ENCODE data around the gene NPIPA8.
"Not testable (repeated sequence)": the region's sequence is repeated elsewhere in the genome, so short reads cannot be mapped to it uniquely, and the experiment has no call there.

NPIPA8 gene

DNA sequence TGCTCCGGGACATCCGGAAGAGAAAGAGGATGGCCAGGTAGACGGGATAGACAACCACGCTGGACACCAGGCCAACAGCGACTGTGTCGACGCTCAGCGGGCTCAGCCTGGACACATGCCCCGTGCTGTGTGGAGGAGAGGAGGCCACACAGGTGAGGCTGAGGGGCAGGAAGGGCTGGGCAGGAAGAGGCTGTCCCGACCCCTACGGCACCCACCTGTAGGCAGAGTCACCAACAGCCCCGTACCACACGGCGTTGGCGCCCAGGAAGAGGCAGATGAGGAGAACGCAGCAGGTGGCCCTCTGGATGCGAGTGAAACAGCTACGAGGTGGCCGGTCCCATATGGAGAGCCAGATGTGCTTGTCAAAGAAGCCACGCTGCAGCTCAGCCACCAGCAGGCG, at the start of gene NPIPA8:
TSS of gene NPIPA8 (minus strand) at position 101 of the 400 bp plus-strand sequence. CDS start 4,074 bp downstream, outside the sequence.
- DNase-seq (ENCODE audit: low read depth) = not testable (repeated sequence)

DNA sequence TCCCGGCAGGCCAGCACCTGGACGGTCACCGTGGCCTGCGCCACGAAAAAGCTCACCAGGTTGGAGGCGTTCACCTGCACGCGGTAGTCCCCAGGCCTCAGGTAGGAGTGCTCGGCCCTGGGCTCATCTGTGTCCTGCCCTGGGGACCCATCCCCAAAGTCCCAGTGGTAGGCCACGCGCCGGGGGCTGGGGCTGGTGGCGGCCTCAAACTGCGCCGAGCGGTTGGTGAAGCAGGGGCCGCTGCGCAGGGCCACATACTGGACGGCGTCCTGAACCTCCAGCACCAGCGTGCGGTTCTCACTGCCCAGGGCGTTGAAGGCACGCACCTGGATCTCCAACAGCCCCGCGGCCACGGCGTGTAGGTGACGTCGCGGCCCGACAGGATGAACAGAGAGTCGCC, 48.7 kb upstream of the NPIPA8 start:
- DNase-seq (ENCODE audit: low read depth) = not testable (repeated sequence)

DNA sequence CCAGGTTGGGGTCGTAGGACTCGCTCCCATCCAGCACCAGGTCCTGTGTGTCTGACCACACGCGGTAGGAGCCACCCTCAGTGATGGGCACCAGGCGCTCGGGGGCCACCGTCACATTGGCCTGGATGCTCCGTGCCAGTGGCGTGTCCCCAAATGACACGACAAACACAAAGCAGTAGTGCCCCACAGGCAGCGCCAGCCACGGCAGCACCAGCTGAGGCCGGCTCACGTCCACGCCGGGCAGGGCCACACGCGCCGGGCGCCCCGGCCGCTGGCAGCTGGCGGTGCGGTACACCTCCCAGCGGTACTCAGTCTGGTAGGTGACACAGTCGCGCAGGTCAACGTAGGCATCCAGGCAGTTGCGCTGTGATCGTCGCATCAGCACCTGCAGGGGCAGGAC, 48.3 kb upstream of the NPIPA8 start:
- not testable (repeated sequence) for DNase-seq (ENCODE audit: low read depth)

DNA sequence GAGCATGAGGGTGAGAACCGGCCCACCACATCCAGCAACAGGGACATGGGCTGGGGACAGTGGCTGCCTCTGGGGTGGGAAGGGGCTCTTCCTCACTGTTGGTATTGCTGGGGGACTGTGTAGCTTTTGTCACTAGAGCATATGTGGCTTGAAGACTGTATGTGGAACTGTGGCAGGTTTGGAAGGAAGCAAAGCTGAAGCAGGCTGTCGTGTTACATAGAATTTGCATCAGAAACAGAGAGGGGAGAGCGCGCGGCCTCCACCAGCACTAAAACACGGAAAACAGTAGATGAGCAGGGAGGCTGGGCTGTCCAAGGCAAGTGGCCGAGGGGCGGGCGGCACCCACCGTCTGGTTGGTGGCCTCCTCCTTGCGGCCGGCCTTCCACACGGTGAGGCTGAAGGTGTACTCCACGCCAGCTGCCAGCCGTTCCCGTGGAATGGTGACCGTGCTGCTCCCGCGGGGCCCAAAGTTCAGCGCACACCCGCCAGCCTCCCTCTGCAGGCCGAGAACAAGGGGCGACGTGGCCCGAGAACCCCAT, 47.6 kb upstream of the NPIPA8 start:
- DNase-seq (ENCODE audit: low read depth) = not testable (repeated sequence)

DNA sequence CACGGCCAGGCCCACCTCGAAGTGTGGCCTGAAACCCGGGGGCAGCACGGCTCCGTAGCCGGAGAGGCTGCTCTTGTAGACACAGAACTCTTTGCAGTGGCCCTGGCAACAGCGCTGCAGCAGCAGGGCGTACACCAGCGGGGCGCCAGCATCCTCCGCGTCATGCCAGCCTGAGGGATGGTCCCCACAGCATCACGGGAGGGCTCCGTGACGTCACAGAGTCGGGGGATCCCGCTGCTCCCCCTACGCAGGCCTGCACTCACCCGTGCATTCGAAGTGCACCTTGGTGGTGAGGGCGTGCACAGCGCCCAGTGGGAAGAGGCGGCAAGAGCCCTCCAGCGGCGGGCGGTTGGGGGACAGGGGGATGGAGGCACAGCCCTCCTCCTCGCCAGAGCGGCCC, 46.2 kb upstream of the NPIPA8 start:
- not testable (repeated sequence) for DNase-seq (ENCODE audit: low read depth)

DNA sequence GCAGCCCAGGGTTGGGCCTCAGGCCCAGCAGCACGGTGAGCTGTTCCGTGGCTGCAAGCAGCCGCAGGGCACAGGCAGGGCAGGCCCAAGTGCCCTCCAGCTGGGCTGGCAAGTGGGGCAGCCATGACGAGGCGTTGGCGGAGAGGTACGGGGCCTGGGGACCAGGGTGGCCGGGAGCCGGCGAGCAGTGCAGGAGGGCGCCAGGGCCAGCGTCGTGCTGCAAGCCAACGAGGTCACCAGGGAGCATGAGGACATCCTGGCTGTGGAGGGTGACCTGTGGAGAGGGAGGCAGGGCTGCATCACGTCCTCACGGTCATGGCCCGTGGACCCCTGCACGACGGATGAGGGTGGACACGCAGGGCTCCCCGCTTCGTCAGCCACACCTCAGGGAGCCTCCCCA, 11.2 kb upstream of the NPIPA8 start:
- not testable (repeated sequence) for DNase-seq (ENCODE audit: low read depth)

DNA sequence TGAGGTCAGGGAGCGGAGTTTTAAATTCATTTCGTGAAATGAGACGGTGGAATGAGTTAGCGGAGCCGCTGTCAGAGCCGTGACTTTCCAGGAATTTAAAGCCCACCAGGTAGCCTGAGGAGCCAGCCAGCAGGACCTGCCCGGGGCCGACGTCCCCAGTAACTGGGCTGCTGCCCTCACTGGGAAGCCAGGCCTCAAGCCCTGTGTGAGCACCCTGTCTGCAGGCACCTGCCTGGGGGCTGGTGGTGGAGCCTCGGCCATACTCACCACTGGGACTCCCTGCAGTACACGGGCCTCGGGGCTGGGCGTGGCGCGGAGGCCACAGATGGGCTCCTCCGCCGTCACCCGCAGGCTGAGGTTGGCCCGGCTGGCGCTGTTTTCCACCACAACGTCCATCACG, 10.5 kb upstream of the NPIPA8 start:
- not testable (repeated sequence) for DNase-seq (ENCODE audit: low read depth)

DNA sequence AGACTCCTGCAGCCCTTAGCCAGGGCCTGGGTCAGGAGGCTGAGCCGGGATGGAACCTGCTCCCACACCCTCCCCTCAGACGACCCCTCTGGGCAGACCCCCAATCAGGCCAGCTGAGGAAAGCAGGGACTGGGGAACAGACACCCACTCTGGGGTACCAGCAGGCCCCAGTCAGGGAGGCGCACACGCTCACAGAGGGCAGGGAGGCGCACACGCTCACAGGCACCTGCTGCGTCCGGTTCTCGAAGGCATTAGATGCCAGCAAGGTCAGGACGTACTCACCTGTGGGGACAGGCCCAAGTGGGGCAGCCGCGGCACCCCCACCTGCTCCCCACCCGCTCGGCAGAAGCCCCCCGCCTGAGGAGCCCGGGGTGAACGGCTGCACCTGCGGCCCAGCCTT, 8.1 kb upstream of the NPIPA8 start:
- not testable (repeated sequence) for DNase-seq (ENCODE audit: low read depth)

DNA sequence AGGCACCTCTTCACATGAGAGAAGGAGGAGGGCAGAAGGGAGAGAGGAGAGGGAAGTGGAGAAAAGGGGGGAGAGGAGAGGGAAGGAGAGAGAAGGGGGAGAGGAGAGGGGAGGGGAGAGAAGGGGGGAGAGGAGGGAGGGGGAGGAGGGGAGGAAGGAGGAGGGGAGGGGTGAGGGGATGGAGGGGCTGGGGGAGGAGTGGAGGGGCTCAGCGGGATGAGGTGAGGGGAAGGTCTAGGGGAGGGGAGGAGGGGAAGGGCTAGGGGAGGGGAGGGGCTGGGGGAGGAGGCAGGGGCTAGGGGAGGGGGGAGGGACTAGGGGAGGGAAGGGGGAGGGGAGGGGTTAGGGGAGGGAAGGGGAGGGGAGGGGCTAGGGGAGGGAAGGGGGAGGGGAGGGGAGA, 5.5 kb upstream of the NPIPA8 start:
- not testable (repeated sequence) for DNase-seq (ENCODE audit: low read depth)

DNA sequence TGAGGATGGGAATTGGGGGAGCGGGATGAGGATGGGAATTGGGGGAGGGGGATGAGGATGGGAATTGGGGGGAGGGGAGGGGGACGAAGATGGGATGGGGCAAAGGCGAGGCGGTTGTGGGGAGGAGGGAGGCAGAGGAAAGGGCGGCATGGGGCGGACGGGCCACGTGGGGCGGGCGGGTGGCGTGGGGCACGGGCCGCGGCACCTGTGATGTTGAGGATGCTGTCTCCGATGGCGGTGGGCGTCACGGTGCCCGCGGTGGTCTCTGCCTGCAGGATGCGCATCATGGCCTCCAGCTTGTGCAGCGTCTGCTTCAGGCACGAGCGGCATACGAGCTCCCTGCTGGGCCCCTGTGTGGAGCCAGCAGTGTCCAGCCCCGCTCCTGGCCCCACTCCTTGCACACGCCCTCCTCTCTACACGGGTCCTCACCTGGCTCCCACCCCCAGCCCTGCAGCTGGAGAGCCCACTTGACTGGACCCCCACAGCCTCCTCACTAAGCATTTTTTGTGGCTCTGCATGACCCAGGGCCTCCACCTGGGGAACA, 5.0 kb upstream of the NPIPA8 start:
- DNase-seq (ENCODE audit: low read depth) = not testable (repeated sequence)

DNA sequence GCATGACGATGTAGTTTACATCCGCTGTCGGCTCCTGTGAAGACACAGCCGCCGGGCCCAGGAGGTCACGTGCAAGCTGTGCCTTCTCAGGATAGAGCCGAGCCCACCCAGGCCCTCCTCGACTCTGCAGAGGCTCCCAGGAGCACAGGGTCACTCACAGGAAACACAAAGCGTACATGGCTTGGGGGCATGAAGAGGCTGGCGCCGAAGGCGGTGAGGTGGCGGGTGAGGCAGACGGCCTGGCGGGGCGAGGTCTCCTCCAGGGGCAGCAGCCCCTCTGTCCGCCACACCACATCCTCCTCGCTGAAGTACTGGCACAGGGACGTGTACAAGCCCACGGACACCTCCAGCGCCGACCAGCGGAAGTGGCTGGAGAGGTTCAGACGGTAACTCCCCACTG, 2.7 kb upstream of the NPIPA8 start:
- not testable (repeated sequence) for DNase-seq (ENCODE audit: low read depth)

DNA sequence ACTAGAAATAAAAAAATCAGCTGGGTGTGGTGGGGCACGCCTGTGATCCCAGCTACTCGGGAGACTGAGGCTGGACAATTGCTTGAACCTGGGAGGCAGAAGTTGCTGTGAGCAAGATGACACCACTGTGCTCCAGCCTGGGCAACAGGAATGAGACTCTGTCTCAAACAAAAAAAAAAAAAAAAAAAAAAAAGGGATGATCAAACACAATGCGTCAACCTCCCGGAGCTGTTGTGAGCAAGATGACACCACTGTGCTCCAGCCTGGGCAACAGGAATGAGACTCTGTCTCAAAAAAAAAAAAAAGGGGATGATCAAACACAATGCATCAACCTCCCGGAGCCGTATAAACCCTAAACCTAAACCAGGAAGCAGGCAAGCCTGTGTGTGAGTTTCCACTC, 24.7 kb downstream of the NPIPA8 start:
- not testable (repeated sequence) for DNase-seq (ENCODE audit: low read depth)

DNA sequence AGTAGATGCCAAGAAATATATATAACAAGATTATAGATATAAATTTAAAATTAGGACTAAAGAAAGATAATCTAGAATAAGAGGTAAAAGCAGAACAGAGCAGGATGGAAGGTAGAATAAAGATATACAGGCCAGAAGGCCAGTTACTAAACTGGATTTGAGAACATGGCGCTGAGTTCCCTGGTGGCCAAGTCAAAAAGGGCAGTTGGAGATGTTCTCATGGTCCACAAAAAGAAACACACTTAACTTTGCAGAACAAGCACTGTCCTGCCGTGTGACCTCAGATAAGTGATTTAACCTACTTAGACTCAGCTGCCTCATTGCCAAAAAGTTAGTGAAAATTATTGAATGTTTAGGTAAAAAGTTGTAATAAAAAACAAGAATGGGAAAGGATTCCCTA, 27.4 kb downstream of the NPIPA8 start:
- not testable (repeated sequence) for DNase-seq (ENCODE audit: low read depth)

DNA sequence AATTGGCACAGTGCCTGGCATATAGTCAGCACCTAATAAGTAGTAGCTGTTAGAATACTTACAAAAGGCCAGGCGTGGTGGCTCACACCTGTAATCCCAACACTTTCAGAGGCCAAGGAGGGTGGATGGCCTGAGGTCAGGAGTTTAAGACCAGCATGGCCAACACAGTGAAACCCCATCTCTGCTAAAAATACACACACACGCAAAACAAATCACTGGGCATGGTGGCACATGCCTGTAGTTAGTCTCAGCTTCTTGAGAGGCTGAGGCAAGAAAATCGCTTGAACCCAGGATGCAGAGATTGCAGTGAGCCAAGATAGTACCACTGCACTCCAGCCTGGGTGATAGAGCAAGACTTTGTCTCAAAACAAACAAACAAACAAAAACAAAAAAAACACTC, 29.3 kb downstream of the NPIPA8 start:
- DNase-seq (ENCODE audit: low read depth) = not testable (repeated sequence)

DNA sequence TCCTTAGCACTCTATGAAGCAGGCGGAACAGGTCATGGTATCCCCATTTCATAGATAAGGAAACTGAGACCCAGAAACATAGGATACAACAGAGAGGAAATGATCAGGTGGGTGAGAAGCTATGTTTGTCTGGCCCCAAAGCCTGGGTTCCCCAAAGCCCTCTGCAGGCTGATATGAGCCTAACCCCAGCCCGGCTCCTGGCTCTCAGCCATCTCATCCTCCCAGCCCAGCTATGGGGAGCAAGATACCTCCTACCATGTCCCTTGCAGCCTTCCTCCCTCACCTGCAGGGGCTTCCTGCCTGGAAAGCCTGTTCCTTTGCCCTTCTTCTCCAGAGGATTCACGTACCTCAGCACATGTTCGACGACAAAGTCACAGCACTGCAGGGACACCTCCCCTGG, 30.5 kb downstream of the NPIPA8 start:
- not testable (repeated sequence) for DNase-seq (ENCODE audit: low read depth)

DNA sequence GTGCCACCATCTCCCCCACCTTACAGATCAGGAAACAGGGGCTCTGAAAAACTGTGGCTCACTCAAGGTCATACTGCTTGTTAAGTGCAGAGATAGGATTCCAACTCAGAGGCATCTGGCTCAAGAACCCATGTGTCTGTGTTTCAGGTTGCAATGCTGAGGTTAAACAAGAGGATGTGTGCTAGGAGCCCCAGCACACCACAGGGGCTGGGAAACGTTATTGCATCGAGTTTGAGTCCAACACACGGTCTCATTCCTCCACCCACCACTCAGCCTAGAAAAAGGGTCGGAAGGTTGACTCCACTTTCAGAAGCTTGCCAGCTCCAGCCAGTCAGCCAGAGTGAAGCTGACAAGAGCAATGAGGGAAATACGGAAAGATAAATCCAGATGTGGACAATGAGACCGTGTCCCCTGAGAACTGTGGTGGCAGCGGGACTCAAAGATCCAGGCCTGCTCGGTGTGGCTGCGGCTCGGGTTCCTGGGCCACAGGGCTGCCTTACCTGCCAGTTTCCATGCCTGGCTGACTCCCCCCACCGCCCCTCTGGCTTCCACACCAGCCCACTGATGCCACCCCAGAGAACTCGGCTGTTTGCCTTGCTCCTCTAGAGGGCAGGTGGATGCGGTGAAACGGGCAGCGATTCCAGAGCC, 33.4 kb downstream of the NPIPA8 start:
- DNase-seq (ENCODE audit: low read depth) = not testable (repeated sequence)

DNA sequence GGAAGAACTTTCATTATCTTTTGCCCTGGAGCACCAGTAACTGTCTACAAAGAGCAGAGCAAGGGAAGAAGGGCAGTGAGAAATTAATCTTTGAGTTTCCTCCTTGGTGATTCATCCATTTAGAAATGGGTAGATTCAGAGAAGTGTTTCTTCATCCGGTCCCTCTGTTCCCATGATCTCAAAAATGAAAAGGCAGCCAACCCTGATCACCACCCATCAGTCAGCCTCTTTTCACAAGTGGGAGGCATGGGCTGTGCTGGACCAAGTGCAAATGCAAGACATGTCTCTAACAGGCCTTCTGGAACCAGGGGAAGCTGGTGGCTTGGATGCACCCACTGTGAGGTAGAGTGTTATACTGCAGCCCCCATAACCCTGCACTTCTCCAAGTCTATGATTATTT, 38.8 kb downstream of the NPIPA8 start:
- not testable (repeated sequence) for DNase-seq (ENCODE audit: low read depth)

DNA sequence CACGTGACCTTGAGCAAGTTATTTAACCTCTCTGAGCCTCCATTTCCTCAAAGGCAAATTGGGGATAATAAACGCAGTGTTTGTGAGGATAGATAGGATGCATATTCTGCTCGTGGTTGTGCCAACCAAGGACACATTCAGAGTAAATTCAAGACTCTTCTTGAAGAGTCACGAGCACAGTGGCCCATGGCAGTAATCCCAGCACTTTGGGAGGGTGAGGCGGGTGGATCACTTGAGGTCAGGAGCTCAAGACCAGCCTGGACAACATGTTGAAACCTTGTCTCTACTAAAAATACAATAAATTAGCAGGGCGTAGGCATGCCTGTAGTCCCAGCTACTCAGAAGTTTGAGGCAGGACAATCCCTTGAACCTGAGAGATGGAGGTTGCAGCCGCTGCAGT, 39.6 kb downstream of the NPIPA8 start:
- DNase-seq (ENCODE audit: low read depth) = not testable (repeated sequence)

DNA sequence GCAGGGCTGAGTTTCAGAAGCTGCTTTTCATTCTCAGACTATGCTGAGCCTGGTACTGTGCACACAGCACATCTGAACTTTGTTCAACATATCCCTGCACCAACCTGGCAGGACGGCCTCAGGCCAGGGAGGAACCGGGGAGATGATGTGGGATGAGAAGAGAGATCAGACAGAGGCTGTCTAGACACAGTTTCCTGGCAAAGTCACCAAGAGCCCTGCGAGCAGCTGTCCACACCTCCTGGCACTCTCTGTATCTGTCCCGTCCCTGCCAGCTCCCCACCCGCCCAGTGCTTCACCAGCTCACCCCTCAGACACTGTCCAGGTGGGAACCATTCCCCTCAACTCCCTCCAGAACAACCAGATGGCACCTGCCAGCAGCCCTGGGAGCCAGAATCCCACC, 42.2 kb downstream of the NPIPA8 start:
- DNase-seq (ENCODE audit: low read depth) = not testable (repeated sequence)

DNA sequence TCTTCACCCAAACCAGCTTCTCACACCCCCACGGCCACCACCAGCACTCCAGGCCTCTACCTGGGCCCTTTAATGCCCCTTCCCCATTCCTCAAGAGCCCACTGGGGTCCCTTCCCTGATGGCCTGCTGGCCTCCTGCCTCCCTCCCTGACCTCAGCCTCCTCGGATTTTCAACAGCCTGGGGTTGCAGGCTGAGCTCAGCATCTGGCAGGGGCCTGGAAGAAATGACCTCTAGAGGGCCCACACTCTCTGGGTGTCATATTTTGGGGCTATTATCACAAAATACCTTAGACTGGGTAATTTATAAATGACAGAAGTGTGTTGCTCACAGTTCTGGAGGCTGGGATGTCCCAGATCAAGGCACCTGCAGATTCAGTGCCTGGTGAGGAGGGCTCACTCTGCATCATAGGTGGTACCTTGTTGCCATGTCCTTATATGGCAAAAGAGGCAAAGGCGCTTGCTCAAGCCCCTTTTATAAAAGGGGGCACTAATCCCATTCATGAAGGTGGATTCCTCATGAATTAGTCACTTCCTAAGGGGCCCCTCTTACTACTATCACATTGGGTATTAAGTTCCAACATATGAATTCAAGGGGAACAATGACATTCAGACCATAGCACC, 43.1 kb downstream of the NPIPA8 start:
- DNase-seq (ENCODE audit: low read depth) = not testable (repeated sequence)

DNA sequence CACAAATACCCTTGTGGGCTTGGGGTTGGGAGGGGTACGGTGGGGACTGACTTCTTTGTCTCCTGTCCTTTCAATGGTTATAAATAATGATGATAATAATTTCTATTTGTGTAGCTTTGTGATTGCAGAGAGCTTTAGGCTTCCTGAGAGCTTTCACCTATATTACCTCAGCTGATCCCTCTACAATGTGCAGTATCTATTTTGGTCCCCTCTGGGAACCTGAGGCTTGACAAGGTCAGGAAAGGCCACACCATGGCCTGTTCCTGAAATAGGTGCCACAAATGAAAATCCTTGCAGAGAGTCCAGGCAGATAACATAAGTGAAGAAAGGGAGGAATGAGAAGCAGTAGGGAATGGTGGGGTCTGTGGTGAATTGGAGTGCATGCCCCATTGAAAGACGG, 45.6 kb downstream of the NPIPA8 start:
- not testable (repeated sequence) for DNase-seq (ENCODE audit: low read depth)

DNA sequence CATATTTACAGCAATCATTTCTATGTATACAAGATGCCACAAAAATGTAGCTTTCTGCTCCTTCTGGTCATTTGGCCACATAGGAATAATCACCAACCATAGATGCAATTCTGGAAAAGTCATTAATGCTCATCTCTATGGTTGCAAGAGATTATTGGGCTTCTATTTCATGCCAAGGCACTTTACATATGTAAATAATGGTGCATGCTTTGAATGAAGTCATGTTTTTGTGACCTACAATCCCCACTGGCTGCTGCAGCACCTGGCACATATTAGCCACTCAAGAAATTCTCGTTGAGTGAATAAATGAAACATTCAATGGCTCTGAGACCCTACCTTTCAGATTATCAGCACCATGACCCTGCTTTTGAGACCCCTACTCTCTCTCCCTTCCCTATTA, 50.2 kb downstream of the NPIPA8 start:
- DNase-seq (ENCODE audit: low read depth) = not testable (repeated sequence)

DNA sequence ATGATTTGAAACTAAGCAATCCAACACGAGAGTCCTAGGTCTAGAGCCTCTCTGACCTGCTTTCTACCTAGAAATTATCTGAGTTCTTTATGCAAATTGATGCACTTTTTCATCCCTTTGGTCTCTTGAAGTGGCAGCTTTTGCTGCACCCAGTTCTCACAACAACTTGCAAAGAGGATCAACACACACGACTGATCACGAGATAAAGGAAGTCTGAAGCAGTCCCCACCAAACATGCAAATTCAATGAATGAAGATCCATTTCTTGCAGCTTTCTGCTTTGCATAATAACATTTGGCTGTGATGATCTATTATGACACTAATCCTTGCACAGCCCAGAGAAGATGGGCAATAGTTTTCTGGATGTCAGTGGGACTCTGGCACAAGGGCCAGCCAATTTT, 56.2 kb downstream of the NPIPA8 start:
- not testable (repeated sequence) for DNase-seq (ENCODE audit: low read depth)
